ENCODE measurements around the gene SP3. TPM values are rescaled to one million over a fixed set of nuclear protein-coding genes. Genes with fewer than 3 reads are reported as not detected.

SP3 gene
- polyA plus RNA-seq, 2 of the 4 experiments (the other 2 are of a cell fraction) = 40.1 to 83.1 TPM

DNA sequence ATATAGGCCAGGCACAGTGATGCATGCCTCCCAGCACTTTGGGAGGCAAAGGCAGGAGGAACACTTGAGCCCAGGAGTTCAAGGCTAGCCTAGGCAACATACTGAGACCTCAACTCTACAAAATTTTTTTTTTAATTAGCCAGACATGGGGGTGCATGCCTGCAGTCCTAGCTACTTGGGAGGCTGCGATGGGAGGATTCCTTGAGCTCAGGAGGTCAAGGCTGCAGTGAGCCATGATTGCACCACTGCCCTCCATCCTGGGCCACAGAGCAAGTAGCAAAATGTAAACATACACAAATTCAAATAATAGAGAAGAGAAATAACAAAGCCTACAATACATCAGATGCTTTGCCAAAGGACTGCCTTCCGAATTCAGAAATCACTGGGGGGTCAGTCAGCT, 7.0 kb upstream of the SP3 start (continued):
- no peak for TF ChIP-seq ZSCAN20 (CRISPR knock-in tag; IDR thresholded peaks at IDR 0.05)
- no peak for TF ChIP-seq MAZ (IDR thresholded peaks at IDR 0.05; ENCODE audit: borderline replicate concordance, low read depth, low read length)
- TF ChIP-seq HES2 (IDR thresholded peaks at IDR 0.05) = no peak

- POLR2A ChIA-PET = no interaction called here
These were observed 5.3 kb upstream of the SP3 start for GRCh38 chr2:173970516-173970924.

DNA sequence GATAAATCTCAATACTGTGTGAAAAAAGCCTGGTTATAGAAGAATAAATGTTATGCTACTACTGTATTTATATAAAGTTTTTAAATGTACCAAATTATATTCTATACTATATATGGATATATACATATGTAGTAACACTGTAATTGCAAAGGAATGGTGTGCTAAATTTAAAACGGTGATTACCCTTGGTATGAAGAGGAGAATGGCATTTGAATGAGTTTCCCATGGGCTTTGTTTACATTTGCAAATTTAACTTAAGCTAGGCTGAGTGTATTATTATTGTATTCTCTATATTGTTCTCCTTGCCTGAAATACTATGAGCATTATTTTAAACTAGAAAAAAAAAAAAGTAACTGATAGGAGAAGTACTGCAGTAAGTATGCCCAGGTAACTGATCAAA, 4.7 kb upstream of the SP3 start:
- Histone ChIP-seq H3K9me3 (no peaks in the 10 kb centered on the region), H3K27ac (no peak overlapping the region), H3K4me1 (peaks cover 34% of the 10 kb centered on the region), H3K4me3 (no peak overlapping the region), H3K4me2 (no peak overlapping the region)
- ChIA-PET CTCF (interaction anchor here (1.5 to 1.7 kb wide), 2 partner anchors 64 to 70 kb away, joined by 4 read pairs; no protein-coding TSS in a partner anchor), POLR2A (no interaction called here)
- no peak for DNase-seq (ENCODE audit: low read depth in 1 of 2, low spot score in 1 of 2)
- TF ChIP-seq JUN (IDR thresholded peaks at IDR 0.05) = no peak
- TF ChIP-seq NFE2L2 (conservative IDR thresholded peaks at IDR 0.05; ENCODE audit: low read length) = no peak
- no peak for TF ChIP-seq HDAC2 (IDR thresholded peaks at IDR 0.05)
- TF ChIP-seq, protein P1, sequence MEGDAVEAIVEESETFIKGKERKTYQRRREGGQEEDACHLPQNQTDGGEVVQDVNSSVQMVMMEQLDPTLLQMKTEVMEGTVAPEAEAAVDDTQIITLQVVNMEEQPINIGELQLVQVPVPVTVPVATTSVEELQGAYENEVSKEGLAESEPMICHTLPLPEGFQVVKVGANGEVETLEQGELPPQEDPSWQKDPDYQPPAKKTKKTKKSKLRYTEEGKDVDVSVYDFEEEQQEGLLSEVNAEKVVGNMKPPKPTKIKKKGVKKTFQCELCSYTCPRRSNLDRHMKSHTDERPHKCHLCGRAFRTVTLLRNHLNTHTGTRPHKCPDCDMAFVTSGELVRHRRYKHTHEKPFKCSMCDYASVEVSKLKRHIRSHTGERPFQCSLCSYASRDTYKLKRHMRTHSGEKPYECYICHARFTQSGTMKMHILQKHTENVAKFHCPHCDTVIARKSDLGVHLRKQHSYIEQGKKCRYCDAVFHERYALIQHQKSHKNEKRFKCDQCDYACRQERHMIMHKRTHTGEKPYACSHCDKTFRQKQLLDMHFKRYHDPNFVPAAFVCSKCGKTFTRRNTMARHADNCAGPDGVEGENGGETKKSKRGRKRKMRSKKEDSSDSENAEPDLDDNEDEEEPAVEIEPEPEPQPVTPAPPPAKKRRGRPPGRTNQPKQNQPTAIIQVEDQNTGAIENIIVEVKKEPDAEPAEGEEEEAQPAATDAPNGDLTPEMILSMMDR (IDR thresholded peaks at IDR 0.05) = no peak
- TF ChIP-seq RAD21 (conservative IDR thresholded peaks at IDR 0.05 in 1 of 2, IDR thresholded peaks at IDR 0.05 in 1 of 2) = no peak
- TF ChIP-seq, protein P2, sequence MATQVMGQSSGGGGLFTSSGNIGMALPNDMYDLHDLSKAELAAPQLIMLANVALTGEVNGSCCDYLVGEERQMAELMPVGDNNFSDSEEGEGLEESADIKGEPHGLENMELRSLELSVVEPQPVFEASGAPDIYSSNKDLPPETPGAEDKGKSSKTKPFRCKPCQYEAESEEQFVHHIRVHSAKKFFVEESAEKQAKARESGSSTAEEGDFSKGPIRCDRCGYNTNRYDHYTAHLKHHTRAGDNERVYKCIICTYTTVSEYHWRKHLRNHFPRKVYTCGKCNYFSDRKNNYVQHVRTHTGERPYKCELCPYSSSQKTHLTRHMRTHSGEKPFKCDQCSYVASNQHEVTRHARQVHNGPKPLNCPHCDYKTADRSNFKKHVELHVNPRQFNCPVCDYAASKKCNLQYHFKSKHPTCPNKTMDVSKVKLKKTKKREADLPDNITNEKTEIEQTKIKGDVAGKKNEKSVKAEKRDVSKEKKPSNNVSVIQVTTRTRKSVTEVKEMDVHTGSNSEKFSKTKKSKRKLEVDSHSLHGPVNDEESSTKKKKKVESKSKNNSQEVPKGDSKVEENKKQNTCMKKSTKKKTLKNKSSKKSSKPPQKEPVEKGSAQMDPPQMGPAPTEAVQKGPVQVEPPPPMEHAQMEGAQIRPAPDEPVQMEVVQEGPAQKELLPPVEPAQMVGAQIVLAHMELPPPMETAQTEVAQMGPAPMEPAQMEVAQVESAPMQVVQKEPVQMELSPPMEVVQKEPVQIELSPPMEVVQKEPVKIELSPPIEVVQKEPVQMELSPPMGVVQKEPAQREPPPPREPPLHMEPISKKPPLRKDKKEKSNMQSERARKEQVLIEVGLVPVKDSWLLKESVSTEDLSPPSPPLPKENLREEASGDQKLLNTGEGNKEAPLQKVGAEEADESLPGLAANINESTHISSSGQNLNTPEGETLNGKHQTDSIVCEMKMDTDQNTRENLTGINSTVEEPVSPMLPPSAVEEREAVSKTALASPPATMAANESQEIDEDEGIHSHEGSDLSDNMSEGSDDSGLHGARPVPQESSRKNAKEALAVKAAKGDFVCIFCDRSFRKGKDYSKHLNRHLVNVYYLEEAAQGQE (IDR thresholded peaks at IDR 0.05) = no peak
- no peak for TF ChIP-seq HEYL (CRISPR knock-in tag; IDR thresholded peaks at IDR 0.05)
- no peak for TF ChIP-seq EP300 (IDR thresholded peaks at IDR 0.05)
- no peak for TF ChIP-seq POLR2A (IDR thresholded peaks at IDR 0.05; ENCODE audit: low read length)
- TF ChIP-seq, protein P3, sequence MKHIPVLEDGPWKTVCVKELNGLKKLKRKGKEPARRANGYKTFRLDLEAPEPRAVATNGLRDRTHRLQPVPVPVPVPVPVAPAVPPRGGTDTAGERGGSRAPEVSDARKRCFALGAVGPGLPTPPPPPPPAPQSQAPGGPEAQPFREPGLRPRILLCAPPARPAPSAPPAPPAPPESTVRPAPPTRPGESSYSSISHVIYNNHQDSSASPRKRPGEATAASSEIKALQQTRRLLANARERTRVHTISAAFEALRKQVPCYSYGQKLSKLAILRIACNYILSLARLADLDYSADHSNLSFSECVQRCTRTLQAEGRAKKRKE (CRISPR knock-in tag; IDR thresholded peaks at IDR 0.05; ENCODE audit: low read depth) = no peak
- no peak for TF ChIP-seq GATA3 (IDR thresholded peaks at IDR 0.05; ENCODE audit: borderline replicate concordance)
- TF ChIP-seq NPAS2 (CRISPR knock-in tag; IDR thresholded peaks at IDR 0.05; ENCODE audit: borderline replicate concordance) = no peak
- TF ChIP-seq, protein P4, sequence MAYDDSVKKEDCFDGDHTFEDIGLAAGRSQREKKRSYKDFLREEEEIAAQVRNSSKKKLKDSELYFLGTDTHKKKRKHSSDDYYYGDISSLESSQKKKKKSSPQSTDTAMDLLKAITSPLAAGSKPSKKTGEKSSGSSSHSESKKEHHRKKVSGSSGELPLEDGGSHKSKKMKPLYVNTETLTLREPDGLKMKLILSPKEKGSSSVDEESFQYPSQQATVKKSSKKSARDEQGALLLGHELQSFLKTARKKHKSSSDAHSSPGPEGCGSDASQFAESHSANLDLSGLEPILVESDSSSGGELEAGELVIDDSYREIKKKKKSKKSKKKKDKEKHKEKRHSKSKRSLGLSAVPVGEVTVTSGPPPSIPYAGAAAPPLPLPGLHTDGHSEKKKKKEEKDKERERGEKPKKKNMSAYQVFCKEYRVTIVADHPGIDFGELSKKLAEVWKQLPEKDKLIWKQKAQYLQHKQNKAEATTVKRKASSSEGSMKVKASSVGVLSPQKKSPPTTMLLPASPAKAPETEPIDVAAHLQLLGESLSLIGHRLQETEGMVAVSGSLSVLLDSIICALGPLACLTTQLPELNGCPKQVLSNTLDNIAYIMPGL (CRISPR knock-in tag; IDR thresholded peaks at IDR 0.05; ENCODE audit: borderline replicate concordance) = no peak
- TF ChIP-seq, protein P5, sequence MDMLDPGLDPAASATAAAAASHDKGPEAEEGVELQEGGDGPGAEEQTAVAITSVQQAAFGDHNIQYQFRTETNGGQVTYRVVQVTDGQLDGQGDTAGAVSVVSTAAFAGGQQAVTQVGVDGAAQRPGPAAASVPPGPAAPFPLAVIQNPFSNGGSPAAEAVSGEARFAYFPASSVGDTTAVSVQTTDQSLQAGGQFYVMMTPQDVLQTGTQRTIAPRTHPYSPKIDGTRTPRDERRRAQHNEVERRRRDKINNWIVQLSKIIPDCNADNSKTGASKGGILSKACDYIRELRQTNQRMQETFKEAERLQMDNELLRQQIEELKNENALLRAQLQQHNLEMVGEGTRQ (IDR thresholded peaks at IDR 0.05) = no peak
- no peak for ATAC-seq
- 30% methylated on average over 1 of the region's 1 CpG for WGBS (ENCODE audit: missing lambda C conversion rate)
- no peak for FAIRE-seq

More at GRCh38 chr2:173970516-173970924, 5.3 kb upstream of the SP3 start:
- CTCF ChIA-PET = interaction anchor here (0.6 to 1.7 kb wide), 6 partner anchors 8 to 98 kb away, joined by 3 to 4 read pairs (median 4); no protein-coding TSS in a partner anchor
- TF ChIP-seq HDAC2 (IDR thresholded peaks at IDR 0.05) (no peak), KDM1A (IDR thresholded peaks at IDR 0.05; ENCODE audit: low read depth) (no peak), EP300 (IDR thresholded peaks at IDR 0.05) (no peak), MAFK (IDR thresholded peaks at IDR 0.05; ENCODE audit: partially characterized antibody) (no peak), EHMT2 (IDR thresholded peaks at IDR 0.05; ENCODE audit: low read depth) (no peak), HOXB5 (CRISPR knock-in tag; IDR thresholded peaks at IDR 0.05) (no peak), PHF8 (IDR thresholded peaks at IDR 0.05; ENCODE audit: borderline replicate concordance, low read depth) (no peak), RCOR1 (IDR thresholded peaks at IDR 0.05; ENCODE audit: low read depth, low read length) (no peak), CHD4 (IDR thresholded peaks at IDR 0.05; ENCODE audit: borderline replicate concordance) (no peak), TP53 (CRISPR knock-in tag; IDR thresholded peaks at IDR 0.05) (no peak), TFCP2L1 (CRISPR knock-in tag; IDR thresholded peaks at IDR 0.05) (no peak)
- TF ChIP-seq, protein P4 (CRISPR knock-in tag; IDR thresholded peaks at IDR 0.05; ENCODE audit: borderline replicate concordance) = no peak
- H3K4me3 ChIP-seq = no peak overlapping the region
- no peak for DNase-seq (ENCODE audit: low read depth in 1 of 2, low spot score in 1 of 2)
- peak overlapping the region in 1 of 2 experiments; percentile 7; a peak in 1 of 6 replicates for H3K27ac ChIP-seq
- no peak overlapping the region for H3K4me2 ChIP-seq
- FAIRE-seq = no peak
- H3K9me3 ChIP-seq = no peaks in the 10 kb centered on the region
- H3K4me1 ChIP-seq = peaks cover 34% of the 10 kb centered on the region
- ATAC-seq = no peak
